GM21737 (cell line): ENCODE data around the gene BBC3.
"Not testable (repeated sequence)": the region's sequence is repeated elsewhere in the genome, so short reads cannot be mapped to it uniquely, and the experiment has no call there.

Experiments used
- ATAC-seq: cut with Tn5 transposase; IDR thresholded peaks from one replicate; pipeline ENCODE4 v1.9.1; 2021; ENCODE audit warnings: mild to moderate bottlenecking, moderate library complexity; ENCODE audit not compliant: unreplicated experiment

BBC3 gene

DNA sequence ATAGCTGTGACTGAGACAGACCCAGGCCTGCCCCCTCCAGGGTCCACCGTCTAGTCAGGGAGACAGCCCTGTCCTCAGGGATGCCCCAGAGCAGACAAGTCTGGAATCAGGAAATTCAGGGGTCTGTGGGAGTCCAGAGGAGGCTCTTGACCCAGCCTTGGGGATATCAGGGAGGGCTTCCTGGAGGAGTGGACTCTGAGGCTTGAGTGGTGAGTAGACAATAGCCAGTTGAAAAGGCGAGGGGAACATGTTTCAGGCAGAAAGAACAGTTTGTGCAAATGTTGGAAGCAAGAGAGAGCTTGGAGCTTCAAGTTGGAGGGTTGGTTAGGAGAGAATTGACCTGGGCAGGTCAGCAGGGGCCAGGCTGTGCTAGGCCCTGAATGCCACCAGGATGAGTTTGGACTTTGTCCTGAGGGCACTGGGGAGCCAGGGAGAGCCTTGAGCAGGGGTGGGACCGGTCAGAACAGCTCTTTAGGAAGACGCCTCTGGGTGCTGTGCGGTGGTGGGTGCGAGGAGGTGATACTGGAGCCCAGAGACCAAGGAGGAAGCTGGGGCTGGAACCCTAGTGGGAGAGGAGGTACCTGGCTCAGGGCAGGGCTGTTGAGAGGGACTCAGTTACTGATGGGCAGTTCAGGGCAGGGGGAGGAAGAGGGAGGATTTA lies 28.0 kb upstream of the BBC3 start:
- no peak for ATAC-seq

DNA sequence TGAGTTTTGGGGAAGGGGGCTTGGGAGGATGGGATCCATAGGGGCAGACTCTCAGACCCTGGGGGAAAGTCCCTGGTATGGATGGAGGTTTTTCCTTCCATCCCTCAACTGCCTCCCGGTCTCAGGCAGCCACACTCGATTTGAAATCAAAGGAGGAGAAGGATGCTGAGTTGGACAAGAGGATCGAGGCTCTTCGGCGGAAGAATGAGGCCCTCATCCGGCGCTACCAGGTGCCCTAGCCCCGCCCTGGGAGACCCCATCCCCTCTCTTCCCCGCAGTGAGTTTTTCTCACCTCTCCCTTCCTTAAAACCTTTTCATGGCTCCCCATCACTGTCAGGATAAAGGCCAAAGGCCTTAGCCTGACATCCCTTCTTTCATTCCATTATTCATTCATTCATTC lies 27.4 kb upstream of the BBC3 start:
- no peak for ATAC-seq

GRCh38 chr19:47257411-47258169 lies 26.6 kb upstream of the BBC3 start:
- ATAC-seq: no peak

- peak; percentile 73 for ATAC-seq
Measured at GRCh38 chr19:47256693-47257410, 25.9 kb upstream of the BBC3 start.

DNA sequence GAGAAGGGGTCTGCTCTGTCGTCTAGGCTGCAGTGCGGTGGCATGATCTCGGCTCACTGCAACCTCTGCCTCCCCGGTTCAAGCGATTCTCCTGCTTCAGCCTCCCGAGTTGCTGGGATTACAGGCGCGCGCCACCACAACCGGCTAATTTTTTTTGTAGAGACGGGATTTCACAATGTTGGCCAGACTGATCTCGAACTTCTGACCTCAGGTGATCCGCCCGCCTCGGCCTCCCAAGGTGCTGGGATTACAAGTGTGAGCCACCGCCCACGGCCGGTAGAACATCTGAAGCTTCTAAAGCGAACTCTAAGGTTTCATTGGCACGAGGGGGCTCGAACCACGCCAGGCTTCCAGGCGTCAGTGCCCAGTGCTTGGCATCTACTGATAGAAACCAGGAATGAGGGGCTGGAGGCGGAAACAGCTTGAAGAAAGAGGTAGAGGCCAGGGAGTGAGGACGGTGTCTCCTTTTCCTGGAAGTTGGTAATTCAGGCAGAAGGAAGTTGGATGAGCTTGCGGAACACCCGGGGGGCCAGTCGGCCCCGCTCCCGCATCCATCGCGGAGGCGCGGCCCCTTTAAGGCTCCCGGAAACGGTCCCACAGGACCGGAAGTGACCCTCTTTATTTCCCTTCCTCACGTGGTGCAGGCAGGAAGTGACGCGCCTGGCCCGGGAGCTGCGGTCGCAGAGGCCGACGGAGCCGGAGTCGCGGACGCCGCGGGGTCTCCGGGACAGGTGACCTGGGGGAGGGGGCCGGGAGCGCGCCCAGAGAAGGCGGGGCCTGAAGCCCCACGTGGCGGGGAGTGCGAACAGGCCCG lies 25.1 kb upstream of the BBC3 start, which contains the start of gene CCDC9:
CCDC9 (plus strand) TSS at position 647 of the 814 bp plus-strand sequence. CDS start 1,876 bp downstream, outside the sequence.
- peak; percentile 42 for ATAC-seq

DNA sequence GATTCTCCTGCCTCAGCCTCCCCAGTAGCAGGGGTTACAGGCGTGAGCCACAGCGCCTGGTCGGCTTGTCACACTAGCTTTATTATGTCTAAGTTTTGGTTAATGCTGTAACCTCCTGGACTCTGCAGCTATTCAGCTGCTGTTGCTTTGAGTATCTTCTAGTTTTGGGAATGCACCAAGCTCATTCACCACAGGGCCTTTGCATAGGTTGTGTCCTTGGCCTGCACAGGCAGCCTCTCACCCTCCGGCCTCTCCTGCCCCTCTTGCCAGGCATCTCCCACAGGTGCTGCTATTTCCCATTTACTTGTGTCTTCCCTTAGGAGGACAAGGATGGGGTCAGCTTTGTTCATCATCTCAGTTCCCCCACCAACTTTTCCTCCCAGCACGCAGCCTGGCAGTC lies 23.0 kb upstream of the BBC3 start:
- no peak for ATAC-seq

DNA sequence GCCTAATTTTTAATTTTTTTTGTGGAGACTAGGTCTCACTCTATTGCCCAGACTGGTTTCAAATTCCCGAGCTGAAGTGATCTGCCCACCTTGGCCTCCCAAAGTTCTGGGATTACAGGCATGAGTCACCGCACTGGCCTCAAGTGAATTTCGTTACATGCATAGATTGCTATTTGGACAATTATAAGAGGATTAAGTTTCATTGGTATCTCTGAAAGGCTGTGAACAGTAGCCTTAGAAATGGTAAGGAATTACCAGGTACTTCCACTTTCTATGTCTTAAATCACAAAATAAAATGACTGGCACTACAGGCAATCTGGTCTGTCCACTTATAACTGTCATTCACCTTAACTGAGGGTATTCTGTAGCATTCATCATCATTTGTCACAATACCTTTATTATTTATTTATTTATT lies 22.5 kb upstream of the BBC3 start:
- no peak for ATAC-seq

GRCh38 chr19:47253016-47253415 lies 22.0 kb upstream of the BBC3 start:
- ATAC-seq: not testable (repeated sequence)

- no peak for ATAC-seq
Measured at GRCh38 chr19:47247308-47247990, 16.4 kb upstream of the BBC3 start.

DNA sequence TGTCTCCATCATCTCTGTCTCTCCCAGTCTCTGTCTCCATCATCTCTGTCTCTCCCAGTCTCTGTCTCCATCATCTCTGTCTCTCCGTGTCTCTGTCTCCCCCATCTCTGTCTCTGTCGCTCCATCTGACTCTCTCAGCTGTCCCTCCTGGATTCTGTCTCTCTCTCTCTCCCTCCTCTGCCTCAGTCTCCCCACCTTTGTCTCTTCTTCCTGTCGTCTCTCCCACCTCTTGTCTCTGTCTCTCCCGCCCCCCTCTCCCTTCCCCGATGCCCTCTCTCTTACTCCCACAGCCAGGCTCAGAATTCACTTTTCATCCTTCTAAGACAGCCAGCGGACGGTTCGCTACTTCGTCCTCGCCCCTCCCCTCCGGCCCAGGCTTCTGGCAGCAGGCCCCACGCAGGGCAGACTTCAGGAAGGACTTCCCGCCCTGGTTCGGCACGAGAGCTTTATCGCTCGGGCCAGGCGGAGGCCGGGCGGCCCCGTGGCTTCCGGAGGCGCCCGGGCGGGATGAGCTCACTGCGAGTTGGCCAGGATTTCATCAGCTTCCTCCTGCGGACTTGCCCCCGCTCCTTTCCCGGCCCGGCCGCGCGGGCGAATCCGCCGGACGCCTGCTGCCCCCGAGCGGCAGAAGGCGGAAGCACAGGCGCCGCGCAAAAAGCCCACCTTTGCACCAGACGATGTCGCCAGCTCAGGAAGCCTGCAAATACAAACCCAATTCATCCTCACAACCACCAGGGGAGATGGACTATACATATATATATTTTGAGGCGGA lies 13.0 kb upstream of the BBC3 start:
- peak; percentile 69 for ATAC-seq

GRCh38 chr19:47243364-47243775 lies 12.4 kb upstream of the BBC3 start:
- no peak for ATAC-seq

- no peak for ATAC-seq
Measured at GRCh38 chr19:47241919-47242577, 11.0 kb upstream of the BBC3 start.

- no peak for ATAC-seq
Measured at GRCh38 chr19:47240996-47241918, 10.3 kb upstream of the BBC3 start.

DNA sequence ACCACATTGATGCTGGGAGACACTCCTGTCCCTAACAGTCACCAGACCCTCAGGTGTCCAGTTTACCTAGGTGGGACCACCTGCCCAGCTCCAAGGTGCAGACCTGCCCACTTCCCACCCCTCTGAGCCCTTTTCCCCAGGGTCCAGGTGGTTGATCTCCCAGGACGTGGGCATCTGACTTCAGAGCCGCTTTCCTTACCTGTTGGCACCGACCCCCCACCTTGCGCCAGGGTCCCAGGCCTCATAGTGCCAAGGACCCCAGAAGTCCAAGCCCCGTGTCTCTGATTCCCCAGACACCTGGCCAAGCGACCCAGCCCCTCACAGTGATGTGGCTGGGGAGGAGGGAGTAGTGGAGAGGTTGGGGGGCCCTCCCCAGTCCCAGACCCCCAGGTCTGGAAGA lies 9.6 kb upstream of the BBC3 start:
- no peak for ATAC-seq

DNA sequence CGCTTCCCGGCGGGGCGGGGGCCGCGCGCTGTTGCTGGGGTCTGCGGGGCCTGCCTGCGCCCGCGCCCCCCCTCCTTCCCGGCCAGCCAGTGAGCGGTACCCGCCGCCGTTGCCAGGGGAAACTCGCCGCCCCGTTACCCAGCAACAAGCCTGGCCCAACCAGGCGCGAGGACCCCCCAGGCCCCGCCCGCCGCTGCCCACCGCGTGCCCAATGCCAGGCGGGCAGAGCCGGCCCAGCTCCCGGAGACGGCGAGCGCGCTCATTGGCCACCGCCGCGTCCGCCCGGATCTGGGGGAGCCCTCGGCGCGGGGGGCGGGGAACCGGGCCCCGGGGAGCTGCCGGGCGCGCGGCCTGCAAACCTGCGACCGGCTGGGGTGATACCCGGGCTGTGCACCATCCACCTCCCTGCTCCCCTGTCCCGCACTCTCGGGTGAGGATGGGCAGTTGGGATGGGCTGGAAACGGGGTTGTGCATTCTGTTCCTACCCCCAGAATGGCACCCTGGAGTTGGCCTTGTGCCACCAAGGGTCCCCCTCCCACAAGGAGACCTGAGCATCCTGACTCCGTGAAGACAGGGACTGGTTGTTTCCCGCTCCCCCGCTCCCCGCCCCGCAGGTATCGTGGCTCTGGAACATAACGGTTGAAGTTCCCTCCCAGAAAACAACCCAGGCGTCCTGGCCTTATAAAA lies 8.8 kb upstream of the BBC3 start:
- ATAC-seq: no peak

DNA sequence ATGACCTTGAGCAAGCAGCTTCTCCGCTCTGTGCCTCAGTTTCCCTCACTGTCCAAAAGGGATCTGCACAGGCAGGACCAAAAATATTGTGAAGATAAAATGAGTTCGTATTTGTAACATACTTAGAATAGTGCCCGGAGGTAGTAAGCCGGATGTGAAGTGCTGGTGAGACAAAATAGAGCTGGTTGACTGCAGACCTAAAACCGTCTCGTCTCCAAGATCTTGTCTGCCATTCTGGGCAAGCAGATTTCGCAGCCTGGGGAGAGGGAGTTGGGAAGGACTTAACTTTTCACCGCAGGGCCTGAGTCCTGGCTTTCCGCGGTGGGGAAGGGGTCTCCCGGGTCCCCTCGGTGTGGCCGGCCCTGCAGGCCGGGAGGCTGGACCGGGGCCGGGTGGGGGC lies 8.2 kb upstream of the BBC3 start:
- no peak for ATAC-seq

DNA sequence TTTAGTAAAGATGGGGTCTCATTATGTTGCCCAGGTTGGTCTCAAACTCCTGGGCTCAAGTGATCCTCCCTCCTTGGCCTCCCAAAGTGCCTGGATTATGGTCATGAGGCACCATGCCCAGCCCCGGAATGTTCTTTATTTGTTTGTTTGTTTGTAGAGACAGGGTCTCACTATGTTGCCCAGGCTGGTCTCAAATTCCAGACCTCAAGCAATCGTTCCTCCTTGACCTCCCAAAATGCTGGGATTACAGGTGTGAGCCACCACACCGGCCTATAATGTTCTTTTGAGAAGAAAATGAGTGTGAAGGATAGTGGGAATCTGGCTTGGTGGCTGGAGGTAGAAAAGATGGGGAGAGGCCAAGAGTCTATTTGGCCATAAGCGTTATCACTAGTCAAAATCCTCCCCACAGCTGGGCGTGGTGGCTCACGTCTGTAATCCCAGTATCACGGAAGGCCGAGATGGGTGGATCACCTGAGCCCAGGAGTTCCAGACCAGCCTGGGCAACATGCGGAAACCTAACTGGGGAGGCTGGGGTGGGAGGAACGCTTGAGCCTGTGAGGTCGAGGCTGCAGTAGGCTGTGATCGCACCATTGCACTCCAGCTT lies 5.2 kb upstream of the BBC3 start:
- no peak for ATAC-seq
